ENCODE measurements around the gene CD52.

DNA sequence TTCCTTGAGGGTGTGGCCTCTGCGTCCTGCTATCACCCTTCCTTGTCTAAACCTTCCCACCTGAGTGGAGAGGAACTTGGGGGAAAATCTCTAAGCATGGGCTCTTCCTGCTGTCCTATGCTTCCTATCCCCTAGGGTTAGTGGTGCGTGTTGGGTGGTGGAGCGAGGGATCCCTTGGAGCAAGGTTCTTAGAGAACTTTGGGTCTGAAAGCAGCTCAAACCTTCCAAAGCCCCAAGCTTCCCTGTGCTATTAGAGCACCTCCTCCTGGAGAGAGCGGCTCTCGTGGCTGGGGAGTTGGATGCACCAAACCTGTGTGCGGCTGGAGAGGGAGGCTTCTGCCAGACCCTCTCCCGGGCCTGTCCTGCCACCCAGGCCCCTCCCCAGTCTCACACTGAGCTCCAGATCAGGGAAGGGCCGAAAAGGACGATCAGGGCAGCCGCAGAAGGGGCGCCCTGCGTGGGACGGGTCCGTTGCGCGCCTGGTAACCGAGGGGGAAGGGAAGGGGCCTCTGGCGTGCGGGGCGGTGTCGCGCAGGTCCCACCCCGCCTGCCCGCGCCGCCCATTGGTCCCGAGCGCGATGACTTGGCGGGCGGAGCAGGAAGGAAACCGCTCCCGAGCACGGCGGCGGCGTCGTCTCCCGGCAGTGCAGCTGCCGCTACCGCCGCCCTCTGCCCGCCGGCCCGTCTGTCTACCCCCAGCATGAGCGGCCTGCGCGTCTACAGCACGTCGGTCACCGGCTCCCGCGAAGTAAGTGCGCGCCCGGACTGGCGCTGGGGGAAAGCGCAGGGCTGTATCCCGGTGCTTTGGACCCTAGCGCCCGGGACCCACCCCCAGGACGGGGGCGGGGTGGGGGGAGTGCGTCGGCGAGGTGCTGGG is 38.1 kb upstream of the CD52 start, which contains the start of gene SH3BGRL3:
- TF ChIP-seq, protein P1, sequence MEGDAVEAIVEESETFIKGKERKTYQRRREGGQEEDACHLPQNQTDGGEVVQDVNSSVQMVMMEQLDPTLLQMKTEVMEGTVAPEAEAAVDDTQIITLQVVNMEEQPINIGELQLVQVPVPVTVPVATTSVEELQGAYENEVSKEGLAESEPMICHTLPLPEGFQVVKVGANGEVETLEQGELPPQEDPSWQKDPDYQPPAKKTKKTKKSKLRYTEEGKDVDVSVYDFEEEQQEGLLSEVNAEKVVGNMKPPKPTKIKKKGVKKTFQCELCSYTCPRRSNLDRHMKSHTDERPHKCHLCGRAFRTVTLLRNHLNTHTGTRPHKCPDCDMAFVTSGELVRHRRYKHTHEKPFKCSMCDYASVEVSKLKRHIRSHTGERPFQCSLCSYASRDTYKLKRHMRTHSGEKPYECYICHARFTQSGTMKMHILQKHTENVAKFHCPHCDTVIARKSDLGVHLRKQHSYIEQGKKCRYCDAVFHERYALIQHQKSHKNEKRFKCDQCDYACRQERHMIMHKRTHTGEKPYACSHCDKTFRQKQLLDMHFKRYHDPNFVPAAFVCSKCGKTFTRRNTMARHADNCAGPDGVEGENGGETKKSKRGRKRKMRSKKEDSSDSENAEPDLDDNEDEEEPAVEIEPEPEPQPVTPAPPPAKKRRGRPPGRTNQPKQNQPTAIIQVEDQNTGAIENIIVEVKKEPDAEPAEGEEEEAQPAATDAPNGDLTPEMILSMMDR (IDR thresholded peaks at IDR 0.05): peak; percentile 57
- no peak for TF ChIP-seq EZH2phosphoT487 (IDR thresholded peaks at IDR 0.05)

Measured in neural progenitor cell (in vitro differentiated cells).